HG03064 (cell line): ENCODE data around the gene GET4.
A peak's percentile ranks its signal among the peaks of the same experiment; 100 is the strongest.

Experiments used
- ATAC-seq: cut with Tn5 transposase; IDR thresholded peaks from one replicate; pipeline ENCODE4 v1.9.1; 2021; ENCODE audit warnings: low read depth; ENCODE audit not compliant: unreplicated experiment

The GET4 gene

DNA sequence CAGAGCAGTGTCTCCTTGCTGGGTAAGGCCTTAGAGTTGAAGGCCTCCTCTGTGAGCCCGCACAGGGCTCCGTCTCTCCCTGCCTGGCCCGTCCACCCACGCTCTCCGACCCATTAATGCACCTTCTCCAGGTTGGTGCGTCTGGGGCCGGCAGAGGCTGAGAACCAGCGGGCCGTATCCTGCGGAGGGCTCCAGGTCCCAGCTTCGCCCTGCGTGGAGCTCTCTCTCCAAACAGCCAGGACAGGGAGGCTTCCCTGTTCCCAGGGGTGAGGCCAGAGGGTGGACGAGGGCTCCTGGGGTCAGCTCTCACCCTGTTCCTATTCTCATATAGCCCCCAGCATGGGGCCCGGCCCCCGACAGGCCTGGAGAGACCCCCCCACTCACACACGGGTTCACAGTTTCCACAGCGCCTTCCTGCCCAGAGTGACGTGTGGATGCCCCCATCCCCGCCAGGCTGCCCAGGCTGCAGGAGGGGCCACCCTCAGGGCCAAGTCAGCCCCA lies 34.6 kb downstream of the GET4 start:
- no peak for ATAC-seq

DNA sequence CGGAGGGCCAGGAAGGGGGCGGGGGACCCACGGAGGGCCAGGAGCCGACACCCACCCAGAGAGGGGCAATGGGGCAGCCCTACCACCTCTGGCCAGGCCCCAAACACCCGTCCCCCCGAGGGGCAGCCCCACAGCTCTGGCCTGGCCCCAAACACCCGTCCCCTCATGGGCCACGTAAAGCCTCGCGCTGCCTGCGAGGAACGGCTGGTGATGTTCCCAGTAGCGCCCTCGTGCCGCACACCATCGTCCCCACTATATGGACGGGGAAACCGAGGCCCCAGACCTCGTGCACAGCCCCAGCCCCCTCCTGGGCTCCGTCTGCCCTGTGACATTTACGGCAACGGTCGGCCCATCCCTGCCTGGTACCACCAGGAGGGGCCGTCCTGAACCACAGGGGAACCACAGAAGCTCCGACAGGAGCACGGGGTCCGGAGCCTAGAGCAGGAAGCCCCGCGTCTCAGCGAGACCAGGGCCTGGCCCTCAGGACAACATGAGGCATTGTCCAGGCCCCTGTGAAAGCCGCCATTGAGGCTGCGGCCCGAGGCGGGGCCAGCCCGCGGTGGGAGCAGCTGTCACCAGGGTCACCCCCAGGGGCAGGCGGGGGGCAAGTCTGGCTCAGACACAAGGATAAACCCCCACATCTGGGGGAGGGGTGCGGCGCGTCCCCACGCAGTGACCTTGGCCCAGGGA lies 35.6 kb downstream of the GET4 start:
- no peak for ATAC-seq

DNA sequence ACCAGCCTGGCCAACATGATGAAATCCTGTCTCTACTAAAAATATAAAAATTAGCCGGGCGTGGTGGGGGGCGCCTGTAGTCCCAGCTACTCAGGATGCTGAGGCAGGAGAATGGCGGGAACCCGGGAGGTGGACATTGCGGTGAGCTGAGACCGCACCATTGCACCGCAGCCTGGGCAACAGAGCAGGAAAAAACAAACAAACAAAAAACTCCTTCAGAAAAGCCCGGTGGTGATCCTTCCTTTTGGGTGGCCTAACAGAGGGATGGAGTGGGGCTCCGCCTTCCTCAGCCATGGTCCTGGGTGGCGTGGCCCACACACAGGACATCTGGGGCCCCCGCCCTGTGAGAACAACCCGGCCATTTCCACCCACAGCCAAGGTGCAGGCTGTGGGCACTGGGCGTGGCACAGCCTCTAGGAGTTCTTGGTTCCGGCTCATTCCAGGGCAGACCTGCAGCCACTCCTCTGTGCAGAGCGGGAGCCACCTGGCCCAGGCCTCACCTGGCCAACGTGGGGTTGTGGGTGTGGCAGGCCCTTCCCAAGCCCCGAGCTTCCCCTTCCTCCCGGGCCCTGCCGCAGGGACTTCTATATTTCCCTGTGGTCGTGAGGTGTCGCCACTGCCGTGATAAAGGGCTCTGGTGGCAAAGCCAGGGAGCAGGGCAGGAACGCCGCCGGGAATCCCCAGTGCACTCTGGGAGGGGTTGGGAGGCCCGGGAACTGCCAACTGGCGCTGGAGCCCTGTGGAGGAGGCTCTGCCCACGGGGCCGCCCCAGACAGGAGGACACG lies 37.6 kb downstream of the GET4 start:
- ATAC-seq = no peak

DNA sequence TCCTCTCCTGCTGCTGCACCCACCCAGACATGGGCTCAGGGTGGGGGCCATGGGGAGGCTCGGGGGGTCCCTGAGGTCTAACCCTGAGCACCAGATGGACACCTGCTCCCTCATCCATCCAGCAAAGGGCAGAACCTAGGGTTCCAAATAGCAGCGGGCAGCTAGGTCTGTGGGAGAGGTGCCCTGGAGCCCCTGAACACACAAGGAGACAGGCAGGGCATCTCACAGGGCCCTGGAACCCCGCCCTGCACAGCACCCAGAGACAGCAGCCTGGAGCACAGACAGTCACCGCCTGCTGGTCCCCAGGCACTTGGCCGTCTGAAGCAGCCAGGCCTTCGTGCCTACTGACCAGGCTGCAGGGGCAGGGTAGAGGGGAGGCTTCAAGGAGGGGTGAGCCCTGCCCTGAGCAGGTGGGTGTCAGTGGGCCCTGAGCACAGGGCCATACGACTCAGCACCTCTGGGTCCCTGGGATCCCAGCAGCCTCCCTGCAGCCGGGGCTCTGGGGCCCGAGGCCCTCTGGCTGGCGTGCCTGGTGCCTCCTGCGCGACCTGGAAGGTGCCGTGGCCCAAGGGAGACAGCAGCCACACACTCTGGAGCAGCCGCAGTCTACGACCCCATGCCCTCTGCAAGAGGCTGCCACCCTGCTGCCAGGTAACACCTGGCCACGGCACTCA lies 38.3 kb downstream of the GET4 start:
- no peak for ATAC-seq

DNA sequence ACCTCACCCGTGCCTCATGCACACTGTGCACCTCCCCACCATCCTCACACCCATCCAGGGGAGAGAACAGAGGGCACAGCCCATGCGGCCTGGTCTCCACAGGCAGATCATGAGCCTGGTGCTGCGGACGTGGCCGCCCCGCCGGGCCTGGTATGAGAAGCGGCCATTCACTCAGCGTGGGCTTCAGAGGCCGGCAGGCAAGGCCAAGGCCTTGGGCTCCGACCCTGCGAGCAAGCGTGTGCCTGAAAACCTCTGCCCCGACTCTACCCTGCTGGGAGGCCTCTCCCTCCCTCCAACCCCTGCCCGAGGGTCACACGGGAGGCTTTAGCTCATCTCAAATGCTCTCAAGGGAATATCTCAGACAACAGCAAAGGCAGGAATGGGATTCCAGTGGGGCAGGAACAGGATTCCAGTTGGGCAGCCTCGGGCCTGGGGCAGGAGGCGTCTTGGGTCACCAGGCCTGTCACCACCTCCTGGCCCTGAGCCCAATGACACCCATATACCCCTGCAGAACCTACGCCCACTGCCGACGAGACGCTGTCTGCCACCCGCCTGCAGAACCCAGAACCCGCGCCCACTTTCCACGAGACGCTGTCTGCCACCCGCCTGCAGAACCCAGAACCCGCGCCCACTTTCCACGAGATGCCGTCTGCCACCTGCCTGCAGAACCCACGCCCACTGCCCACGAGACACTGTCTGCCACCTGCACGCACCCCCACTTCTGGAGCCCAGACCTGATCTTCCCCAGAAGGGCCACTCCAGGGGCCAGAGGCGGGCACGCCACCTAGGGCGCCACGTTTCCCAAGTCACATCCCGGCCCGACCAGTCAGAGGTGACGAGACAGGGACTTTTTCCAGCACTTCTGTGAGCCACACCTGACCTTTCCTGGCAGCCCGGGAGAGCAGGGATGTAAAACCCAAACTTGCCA lies 39.2 kb downstream of the GET4 start:
- ATAC-seq = no peak

DNA sequence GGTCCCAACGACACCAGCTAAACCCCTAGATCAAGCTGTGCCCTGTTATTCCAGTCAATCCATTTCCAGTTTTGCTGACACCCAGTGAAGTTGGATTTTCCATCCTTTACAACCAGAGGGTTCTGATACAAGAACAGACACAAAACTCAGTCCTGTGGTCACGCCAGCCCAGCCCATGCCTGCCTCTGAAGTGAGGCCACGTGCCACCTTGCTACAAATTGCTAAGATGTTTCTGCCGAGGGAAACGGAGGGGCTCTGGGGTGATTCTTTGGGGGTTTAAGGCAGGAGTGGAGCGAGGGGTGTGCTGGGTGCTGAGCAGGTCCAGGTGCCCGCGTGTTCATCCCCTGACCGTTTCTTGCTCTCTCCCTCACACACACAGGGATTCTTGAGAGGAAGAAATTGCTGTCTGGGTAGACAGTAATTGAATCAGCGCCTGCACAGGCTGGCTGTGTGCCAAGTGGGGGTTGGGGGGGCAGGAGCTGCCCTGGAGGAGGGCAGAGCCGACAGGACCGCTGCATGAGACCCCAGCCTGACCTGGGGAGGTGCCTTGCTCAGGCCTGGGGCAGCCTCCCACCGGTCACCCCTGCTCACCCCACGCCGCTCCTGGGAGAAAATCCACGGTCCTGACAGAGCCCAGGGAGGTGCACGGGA lies 40.1 kb downstream of the GET4 start:
- ATAC-seq = no peak

DNA sequence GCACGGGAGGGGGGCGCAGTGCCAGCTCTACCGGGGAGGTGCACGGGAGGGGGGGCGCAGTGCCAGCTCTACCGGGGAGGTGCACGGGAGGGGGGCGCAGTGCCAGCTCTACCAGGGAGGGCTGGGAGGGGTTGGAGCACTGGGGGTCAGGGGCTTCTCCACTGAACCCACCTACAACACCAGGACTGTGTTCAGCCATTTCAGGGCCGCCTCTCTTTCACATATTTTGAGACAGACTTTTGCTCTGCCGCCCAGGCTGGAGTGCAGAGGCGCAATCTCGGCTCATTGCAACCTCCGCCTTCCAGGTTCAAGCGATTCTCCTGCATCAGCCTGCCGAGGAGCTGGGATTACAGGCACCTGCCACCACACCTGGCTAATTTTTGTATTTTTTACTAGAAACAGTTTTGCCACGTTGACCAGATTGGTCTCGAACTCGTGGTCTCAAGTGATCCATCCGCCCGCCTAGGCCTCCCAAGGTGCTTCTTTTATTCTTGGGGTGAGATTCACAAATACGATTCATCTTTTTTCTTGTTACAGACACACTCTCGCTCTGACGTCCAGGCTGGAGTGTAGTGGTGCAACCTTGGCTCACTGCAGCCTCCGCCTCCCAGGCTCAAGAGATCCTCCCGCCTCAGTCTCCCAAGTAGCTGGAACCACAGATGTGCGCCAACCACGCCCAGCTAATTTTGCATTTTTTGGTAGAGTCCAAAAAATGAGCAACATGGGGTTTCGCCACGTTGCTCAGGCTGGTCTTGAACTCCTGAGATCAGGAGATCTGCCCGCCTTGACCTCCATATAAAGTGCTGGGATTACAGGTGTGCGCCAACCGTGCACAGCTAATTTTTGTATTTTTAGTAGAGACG lies 41.1 kb downstream of the GET4 start:
- ATAC-seq = no peak

DNA sequence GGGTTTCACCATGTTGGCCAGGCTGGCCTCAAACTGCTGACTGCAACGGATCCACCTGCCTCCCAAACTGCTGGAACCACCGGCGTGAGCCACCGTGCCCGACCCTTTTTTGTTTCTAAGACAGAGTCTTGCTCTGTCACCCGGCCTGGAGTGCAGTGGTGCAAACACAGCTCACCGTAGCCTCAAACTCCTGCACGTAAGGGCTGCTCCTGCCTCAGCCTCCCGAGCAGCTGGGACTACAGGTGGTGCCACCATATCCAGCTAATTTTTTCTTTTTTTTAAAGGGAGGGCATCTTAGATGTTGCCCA lies 41.7 kb downstream of the GET4 start:
- ATAC-seq = no peak

DNA sequence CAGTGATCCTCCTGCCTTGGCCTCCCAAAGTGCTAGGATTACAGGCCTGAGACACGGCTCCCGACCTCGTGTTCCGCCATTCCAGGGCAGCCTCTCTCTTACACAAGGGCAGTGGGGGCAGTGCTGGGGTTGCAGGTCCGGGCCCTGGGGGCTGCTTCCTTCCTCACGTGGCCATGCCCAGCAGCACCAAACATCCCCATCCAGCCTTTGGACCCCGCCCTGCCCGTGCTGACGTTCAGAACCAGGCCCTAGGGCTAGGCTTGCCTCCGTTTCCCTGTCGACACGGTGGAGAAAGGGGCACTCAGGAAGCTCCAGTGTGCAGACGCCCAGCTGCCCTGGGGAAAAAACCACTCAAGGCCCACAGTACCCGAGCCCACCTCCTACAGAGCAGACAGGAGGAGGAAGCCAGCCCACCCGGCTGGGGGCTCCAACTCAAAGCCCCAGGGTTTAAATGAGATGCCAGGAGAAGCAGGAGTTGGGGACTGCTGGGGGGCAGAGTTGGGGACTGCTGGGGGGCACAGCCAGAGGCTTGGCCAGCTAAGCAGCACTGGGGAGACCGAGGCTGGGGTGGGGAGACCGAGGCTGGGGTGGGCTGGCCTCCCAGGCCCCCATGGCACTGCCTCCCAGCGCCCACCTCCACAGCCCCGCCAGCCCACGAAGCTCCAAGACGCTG lies 42.2 kb downstream of the GET4 start:
- ATAC-seq = no peak

DNA sequence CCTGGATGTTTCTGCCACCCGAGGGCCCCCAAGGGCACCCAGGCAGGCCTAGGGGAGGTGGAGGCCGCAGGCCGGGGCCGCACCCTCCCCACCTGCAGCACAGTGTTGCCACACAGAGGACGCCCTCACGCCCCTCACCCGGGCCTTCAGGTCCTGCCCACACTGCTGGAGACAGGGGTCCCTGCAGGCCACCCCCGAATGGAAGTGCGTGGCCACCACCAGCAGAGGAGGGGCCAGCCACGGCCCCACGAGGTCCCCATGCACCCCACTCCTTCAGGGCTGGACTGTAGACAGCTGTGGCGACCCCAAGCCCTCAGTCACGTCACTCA lies 42.7 kb downstream of the GET4 start:
- ATAC-seq = no peak

DNA sequence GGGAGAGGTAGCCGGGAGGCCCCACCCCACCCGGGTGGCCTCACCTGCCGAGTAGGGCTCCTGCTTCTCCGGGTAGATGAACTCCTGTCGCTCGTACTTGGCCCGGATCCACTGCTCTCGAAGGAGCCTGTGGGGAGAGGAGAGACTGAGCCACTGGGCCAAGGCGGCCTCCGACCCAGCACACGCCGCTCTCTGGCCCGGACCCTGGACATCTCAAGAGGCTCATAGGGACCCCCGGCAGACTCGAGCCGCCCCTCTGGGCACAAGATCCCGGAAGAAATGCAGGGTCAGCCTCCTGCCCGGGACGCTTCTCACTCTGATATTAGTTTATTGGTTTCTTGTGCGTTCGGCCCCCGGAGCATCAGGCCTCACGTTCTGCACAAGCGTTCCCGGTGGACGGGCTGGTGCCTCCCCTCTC lies 43.6 kb downstream of the GET4 start:
- ATAC-seq = no peak

DNA sequence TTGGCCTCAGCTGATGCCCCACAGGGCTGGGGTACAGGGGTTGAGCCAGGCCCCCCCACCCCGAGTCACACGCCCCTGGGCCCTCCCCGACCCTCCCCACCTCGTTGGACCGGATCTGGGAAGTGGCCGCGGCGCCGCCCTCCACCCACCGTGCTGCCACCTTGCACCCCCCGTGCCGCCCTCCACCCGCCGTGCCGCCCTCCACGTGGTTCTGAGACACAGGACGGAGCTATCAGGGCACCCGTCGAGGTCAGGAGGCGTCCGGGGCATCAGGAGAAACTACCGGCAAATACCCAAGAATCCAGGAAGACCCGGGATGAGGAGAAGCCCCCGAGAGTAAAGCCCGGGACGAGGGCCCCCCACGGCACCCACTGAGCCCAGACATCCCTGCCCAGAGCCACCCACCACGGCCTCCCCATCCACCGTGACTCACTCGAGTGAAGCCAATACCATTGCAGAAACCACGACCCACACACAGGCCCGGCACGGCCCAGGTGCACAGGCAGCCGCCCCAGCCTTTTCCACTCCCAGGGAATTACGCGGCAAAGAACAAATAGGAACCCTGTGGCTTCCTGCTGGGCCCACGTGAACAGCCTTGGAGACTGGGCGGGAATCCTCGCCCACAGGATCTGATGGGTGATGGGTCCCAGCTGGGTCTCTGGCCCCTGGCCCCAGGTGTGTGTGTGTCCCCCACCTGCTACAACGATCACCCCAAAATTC lies 44.2 kb downstream of the GET4 start:
- no peak for ATAC-seq

DNA sequence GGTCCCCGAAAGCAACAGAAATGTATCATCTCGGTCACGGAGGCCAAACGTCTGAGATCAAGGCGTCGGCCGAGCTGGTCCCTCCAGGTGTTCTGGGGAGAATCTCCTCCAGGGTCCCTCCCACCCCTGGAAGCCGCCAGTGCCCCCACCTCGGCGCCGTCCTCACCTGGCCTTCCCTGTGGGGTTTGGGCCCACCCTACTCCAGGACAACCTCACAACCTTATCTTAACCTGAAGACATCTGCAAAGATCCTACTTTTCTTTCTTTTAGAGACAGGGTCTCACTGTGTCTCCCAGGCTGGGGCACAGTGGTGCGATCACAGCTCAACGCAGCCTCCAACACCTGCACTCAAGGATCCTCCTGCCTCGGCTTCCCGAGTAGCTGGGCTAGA lies 44.7 kb downstream of the GET4 start:
- no peak for ATAC-seq

DNA sequence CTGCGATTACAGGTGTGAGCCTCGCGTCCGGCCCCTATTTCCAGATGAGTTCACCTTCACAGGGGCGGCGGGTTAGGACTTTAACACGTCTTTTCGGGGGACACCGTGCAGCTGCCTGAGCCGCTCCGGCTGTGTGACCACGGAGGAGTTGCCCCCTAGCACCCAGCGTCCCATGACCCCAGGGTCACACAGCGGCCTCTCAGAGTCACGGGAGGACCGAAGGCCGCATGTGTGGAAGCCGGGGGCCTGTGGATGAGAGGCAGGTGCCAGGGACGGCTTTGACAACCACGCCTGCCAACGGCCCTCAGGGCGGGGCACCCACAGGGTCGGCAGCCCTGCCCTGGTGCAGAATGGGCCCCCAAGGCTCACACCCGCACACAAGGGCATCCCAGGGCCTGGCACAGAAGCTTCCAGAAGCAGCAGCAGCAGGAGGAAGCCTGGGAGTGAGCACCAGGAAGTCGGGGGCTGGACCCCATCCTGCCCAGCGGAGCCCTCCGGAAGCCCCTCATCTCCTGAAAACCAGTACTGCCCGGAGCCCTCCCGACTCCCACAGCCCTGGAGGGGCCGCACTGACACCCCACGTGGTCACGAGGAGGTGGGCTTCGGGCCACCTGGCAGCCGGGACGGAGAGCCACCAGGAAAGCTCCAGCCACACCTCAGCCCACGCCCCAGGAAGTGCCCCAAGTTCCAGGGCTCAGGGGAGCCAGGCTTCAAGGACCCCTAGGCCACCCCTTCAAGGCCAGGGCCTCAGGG lies 45.4 kb downstream of the GET4 start:
- no peak for ATAC-seq

DNA sequence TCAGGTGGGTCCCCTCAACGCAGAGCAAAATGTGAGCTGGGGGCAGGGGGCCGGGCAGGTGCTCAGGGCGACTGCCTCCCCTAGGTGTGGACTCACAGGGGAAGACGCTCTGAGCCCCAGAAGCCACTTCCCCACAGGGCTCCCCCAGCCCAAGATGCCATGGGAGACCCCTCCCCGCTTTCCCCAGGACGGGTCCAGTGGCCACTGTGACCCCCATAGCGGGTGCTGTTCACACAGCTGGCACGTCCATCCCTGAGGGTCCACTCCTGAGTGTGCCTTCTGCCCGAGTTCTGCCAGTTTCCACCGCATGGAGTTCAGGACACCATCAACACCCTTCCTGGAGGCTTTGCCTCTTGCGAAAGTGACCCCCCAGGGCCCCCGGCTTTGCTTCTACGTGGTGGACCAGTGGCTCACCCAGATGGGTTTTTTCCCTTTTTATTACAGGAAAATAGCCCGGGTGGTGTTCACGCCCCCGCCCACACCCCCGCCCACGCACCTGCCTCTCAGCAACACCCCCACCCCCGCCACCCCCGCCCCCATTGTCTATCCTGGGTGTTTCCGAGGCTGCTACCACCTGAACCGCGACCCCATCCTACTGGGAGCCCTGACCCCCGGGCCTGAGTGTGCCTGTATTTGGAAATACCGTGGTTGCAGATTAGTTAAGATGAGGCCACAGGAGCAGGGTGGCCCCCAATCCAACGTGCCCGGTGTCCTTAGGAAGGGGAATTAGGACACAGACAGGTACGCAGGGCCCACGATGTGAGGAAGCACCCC lies 46.2 kb downstream of the GET4 start:
- peak; percentile 1 for ATAC-seq

DNA sequence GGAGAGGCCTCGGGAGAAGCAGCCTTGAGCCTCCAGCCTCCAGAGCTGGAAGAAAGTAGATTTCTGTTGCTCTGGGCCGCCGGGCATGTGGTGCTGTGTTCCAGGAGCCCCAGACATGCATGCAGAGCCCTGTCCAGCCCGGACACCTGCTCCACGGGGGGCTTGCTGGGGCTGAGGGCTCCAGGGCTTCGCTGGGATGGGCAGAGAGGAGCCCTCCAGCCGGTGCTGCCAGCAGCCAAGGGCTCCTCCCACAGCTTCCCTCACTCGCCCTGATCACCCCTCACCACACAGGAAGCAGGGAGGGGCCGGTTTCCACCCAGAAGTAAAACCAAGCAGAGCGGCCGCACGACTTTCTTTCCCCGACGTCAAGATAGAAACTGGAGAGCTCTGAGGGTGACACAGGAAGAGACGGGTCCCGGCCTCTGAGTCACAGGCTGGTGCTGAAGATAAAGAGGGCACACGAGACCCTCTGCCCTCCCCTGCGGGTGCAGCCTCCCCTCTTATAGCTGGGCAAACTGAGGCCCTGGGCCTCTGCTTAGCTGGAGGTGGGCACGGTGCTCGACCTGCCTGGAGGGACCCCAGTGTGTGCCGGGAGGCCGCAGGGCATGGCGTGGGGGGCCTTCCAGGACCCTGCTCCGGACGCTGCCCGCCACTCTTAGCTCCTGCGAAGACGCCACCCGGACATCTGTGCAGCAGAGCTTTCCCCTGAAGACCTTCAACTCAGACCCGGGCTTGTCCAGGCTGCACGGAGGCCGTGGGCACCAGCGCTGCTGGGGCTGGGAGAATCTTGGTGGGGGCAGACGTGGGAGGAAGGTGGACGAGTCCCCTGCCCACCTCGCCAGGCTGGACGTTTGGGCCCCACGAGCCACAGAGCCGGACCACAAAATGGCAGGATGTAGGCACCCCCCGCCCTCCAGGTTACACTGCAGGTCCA lies 47.0 kb downstream of the GET4 start:
- peak; percentile 68 for ATAC-seq
